Memory B cell (primary cell): ENCODE data around the gene AMIGO3.
A peak's percentile ranks its signal among the peaks of the same experiment; 100 is the strongest.
"Not testable (repeated sequence)": the region's sequence is repeated elsewhere in the genome, so short reads cannot be mapped to it uniquely, and the experiment has no call there.

Experiments used
- ATAC-seq: fragments of 150-1000 bp; cut with Tn5 transposase; 2 replicates; pipeline ENCODE4 v1.10.0; 2021; ENCODE audit warnings: low read depth, mild to moderate bottlenecking, moderate library complexity
- DNase-seq, 2 donors: peaks; one replicate each; pipeline ENCODE4 v3.0.0; 2022; ENCODE audit warnings: low spot score in 2 of 2
- H3K27ac Mint-ChIP-seq: one replicate; pipeline ENCODE4 v1.8.0; 2022; ENCODE audit warnings: mild to moderate bottlenecking, moderate library complexity, mixed read lengths
- H3K27me3 Mint-ChIP-seq: one replicate; pipeline ENCODE4 v1.8.0; 2022; ENCODE audit warnings: mixed read lengths
- H3K36me3 Mint-ChIP-seq: one replicate; pipeline ENCODE4 v1.8.0; 2022; ENCODE audit warnings: mild to moderate bottlenecking, mixed read lengths
- H3K4me1 Mint-ChIP-seq: one replicate; pipeline ENCODE4 v1.8.0; 2022; ENCODE audit warnings: mixed read lengths
- H3K4me3 Mint-ChIP-seq: one replicate; pipeline ENCODE4 v1.8.0; 2022; ENCODE audit warnings: mild to moderate bottlenecking, moderate library complexity, mixed read lengths
- H3K9me3 Mint-ChIP-seq: one replicate; pipeline ENCODE4 v1.8.0; 2022; ENCODE audit warnings: mixed read lengths

The AMIGO3 gene

GRCh38 chr3:49699281-49699979, 20.1 kb downstream of the AMIGO3 start:
- H3K27ac Mint-ChIP-seq, result no peak overlapping the region
- H3K36me3 Mint-ChIP-seq, result peaks cover 9% of the 10 kb centered on the region
- H3K4me3 Mint-ChIP-seq, result no peak overlapping the region
- no peaks in the 10 kb centered on the region for H3K9me3 Mint-ChIP-seq
- no peak for ATAC-seq
- peaks cover 3% of the 10 kb centered on the region for H3K4me1 Mint-ChIP-seq
- H3K27me3 Mint-ChIP-seq, result no peaks in the 10 kb centered on the region
- no peak for DNase-seq

- H3K4me1 Mint-ChIP-seq, H3K4me3 Mint-ChIP-seq, DNase-seq, H3K27ac Mint-ChIP-seq, H3K27me3 Mint-ChIP-seq, H3K36me3 Mint-ChIP-seq, H3K9me3 Mint-ChIP-seq, ATAC-seq: not testable (repeated sequence)
These were observed 24.0 kb downstream of the AMIGO3 start for GRCh38 chr3:49695350-49696015.

- H3K9me3 Mint-ChIP-seq, ATAC-seq, DNase-seq, H3K4me3 Mint-ChIP-seq, H3K36me3 Mint-ChIP-seq, H3K27ac Mint-ChIP-seq, H3K27me3 Mint-ChIP-seq: not testable (repeated sequence)
- H3K4me1 Mint-ChIP-seq, result peaks cover 12% of the 10 kb centered on the region
These were observed 24.9 kb downstream of the AMIGO3 start for GRCh38 chr3:49694409-49695070.

- not testable (repeated sequence) for ATAC-seq, H3K36me3 Mint-ChIP-seq, H3K27me3 Mint-ChIP-seq, H3K9me3 Mint-ChIP-seq, H3K4me3 Mint-ChIP-seq, DNase-seq, H3K27ac Mint-ChIP-seq
- peaks cover 24% of the 10 kb centered on the region for H3K4me1 Mint-ChIP-seq
These were observed 28.0 kb downstream of the AMIGO3 start for GRCh38 chr3:49691481-49691880.

DNA sequence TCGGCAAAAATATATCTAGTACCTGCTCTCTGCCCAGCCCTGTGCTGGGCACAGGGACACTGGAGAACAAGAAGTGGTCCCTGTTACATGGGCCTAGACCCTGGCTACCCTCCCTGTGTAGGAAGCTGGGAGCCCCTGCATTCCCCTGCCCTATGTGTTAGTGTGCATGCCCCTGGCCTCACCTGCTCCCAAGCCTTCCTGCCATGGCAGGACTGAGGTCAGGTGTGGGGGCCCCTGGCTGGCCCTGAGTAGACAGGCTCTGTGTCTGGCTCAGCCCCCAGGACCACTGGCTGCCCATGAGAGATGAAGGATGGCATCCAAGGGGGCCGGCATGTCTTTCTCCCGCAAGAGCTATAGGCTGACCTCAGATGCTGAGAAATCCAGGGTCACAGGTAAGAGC, 28.6 kb downstream of the AMIGO3 start:
- DNase-seq, H3K27ac Mint-ChIP-seq, H3K36me3 Mint-ChIP-seq, ATAC-seq, H3K27me3 Mint-ChIP-seq, H3K9me3 Mint-ChIP-seq: not testable (repeated sequence)
- peak overlapping the region; percentile 96 for H3K4me3 Mint-ChIP-seq
- peaks cover 24% of the 10 kb centered on the region for H3K4me1 Mint-ChIP-seq

GRCh38 chr3:49689908-49690624, 29.4 kb downstream of the AMIGO3 start:
- ATAC-seq, H3K27me3 Mint-ChIP-seq, DNase-seq, H3K36me3 Mint-ChIP-seq, H3K9me3 Mint-ChIP-seq: not testable (repeated sequence)
- H3K27ac Mint-ChIP-seq, result peak overlapping the region; percentile 91
- H3K4me1 Mint-ChIP-seq, result peaks cover 24% of the 10 kb centered on the region
- peak overlapping the region; percentile 96 for H3K4me3 Mint-ChIP-seq

- H3K4me1 Mint-ChIP-seq, result peaks cover 24% of the 10 kb centered on the region
- H3K36me3 Mint-ChIP-seq, result peaks cover 8% of the 10 kb centered on the region
- peak; percentile 85 for ATAC-seq
- H3K27me3 Mint-ChIP-seq, result peaks cover 3% of the 10 kb centered on the region
- no peaks in the 10 kb centered on the region for H3K9me3 Mint-ChIP-seq
- H3K27ac Mint-ChIP-seq, result peak within 1 kb of the TSS; percentile 91
- peak within 1 kb of the TSS; percentile 96 for H3K4me3 Mint-ChIP-seq
- DNase-seq, result peak; percentile 91 to 96
These were observed 30.2 kb downstream of the AMIGO3 start, which contains the start of the genes MST1 and RNF123 for GRCh38 chr3:49689046-49689907. Gene MST1 (minus strand): TSS chr3:49689474. CDS start chr3:49688691, 783 bp downstream. Gene RNF123 (plus strand): TSS chr3:49689557. CDS start chr3:49691166, 1,609 bp downstream.

DNA sequence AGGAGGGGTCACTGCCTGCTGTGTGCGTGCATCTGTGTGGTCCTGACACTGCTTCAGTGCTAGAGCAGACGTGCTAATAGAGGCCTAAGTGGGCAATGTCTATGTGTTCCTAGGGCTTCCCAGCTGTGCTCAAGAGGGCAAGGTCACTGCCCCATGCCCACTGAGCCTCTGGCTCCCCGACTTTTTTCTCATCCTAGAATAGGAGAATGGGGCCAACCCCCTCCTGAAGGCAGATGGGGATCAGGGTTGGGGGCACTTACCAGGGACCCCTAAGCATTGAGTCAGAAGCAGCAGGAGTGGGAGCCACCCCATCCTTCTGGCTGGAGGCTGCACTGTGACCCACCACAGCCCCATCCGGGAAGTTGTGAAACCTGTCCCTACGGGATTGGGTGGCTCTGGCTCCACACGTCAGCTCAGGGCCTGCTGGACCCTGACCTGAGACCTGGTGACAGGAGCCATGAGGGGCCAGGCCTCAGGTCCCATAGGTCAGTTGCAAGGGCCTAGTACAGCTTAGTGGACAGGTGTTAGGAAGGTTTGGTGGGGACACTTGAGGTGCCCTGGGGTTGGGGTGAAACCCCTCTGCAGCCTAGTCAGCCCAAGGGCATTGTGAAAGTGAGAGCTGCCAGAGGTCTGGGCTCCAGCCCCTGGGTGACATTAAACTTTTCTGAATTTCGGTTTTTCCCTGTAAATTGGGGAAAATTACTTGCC, 31.0 kb downstream of the AMIGO3 start:
- not testable (repeated sequence) for H3K27me3 Mint-ChIP-seq, H3K9me3 Mint-ChIP-seq, H3K36me3 Mint-ChIP-seq, ATAC-seq, DNase-seq
- H3K4me3 Mint-ChIP-seq, result peak overlapping the region; percentile 96
- H3K27ac Mint-ChIP-seq, result peak overlapping the region; percentile 91
- H3K4me1 Mint-ChIP-seq, result peaks cover 24% of the 10 kb centered on the region

GRCh38 chr3:49687424-49687795, 32.1 kb downstream of the AMIGO3 start:
- H3K4me1 Mint-ChIP-seq, result peaks cover 20% of the 10 kb centered on the region
- not testable (repeated sequence) for H3K27me3 Mint-ChIP-seq, DNase-seq, ATAC-seq, H3K4me3 Mint-ChIP-seq, H3K27ac Mint-ChIP-seq, H3K9me3 Mint-ChIP-seq
- H3K36me3 Mint-ChIP-seq, result peaks cover 12% of the 10 kb centered on the region

GRCh38 chr3:49686769-49687423, 32.6 kb downstream of the AMIGO3 start:
- Mint-ChIP-seq H3K4me1 (peaks cover 20% of the 10 kb centered on the region), H3K4me3 (peak overlapping the region; percentile 55), H3K36me3 (peaks cover 12% of the 10 kb centered on the region)
- H3K9me3 Mint-ChIP-seq, H3K27me3 Mint-ChIP-seq, DNase-seq, H3K27ac Mint-ChIP-seq, ATAC-seq: not testable (repeated sequence)

- not testable (repeated sequence) for H3K27me3 Mint-ChIP-seq, H3K9me3 Mint-ChIP-seq, DNase-seq, H3K27ac Mint-ChIP-seq
- Mint-ChIP-seq H3K4me1 (peaks cover 20% of the 10 kb centered on the region), H3K4me3 (peak overlapping the region; percentile 54), H3K36me3 (peaks cover 14% of the 10 kb centered on the region)
- ATAC-seq, result peak; percentile 11
These were observed 33.1 kb downstream of the AMIGO3 start for GRCh38 chr3:49686346-49686745.

- peak; percentile 2 for ATAC-seq
- H3K27ac Mint-ChIP-seq, H3K9me3 Mint-ChIP-seq, DNase-seq, H3K27me3 Mint-ChIP-seq, H3K4me3 Mint-ChIP-seq: not testable (repeated sequence)
- H3K4me1 Mint-ChIP-seq, result peaks cover 20% of the 10 kb centered on the region
- peaks cover 16% of the 10 kb centered on the region for H3K36me3 Mint-ChIP-seq
These were observed 33.6 kb downstream of the AMIGO3 start for GRCh38 chr3:49685846-49686245.
